ENCODE measurements around the gene MRM2. TPM values are rescaled to one million over a fixed set of nuclear protein-coding genes. Genes with fewer than 3 reads are reported as not detected.

MRM2 gene
- total and polyA plus RNA-seq, 10 of the 15 experiments (the other 5 are each of a cell fraction or from before 2014, with no cell fraction given) = 43.2 to 128 (median 71.4) TPM

DNA sequence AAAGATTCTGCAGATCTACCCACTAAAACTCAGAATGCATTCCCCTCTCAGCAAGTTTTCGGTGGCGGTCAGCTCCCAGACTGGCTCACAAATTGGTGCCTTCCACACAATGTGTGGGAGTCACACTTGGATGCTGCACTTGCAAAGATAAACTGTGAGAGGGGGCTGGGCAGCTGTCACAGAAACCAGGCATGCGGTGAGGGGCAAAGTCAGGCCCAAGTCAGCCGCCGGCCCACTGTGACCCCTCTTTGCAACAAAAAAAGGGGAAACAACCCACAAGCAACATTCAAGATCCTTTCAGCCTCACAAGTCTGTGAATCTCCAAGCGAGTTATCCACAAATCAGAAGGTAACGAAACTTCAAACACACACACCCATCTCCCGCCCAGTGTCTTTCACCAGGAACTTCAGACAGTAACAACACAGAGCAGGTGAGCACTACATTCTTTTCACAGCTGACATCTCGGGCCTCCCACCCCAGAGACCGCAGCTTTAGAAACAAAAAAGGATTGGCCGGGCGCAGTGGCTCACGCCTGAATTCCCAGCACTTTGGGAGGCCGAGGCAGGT lies 40.3 kb upstream of the MRM2 start:
- no peaks in the 10 kb centered on the region for H3K27me3 ChIP-seq (replicated peaks in 1 of 2; ENCODE audit: control insufficient read depth in 2 of 2, insufficient read depth in 2 of 2, low read length in 1 of 2)
- ChIA-PET CTCF (interaction anchor here (0.6 kb wide), 1 partner anchor 65 kb away, joined by 3 read pairs; no protein-coding TSS in a partner anchor), RAD21 (ENCODE audit: unreplicated experiment) (no interaction called here), POLR2A (no interaction called here), SMC1A (ENCODE audit: uncharacterized antibody, unreplicated experiment) (interaction anchor here (1.7 kb wide), 1 partner anchor 45 kb away, joined by 4 read pairs; no protein-coding TSS in a partner anchor)
- H4K20me1 ChIP-seq (ENCODE audit: control insufficient read depth, insufficient read depth) = no peaks in the 10 kb centered on the region; the same call in 1 of the 2 replicates
- ATAC-seq = no peak
- 90% methylated on average over 14 of the region's 14 CpGs for WGBS (ENCODE audit: insufficient coverage, insufficient replicate concordance, low lambda C conversion rate, missing lambda C conversion rate)
- H3K9ac ChIP-seq (ENCODE audit: control insufficient read depth, insufficient read depth, low read length) = no peak overlapping the region
- H3K9me3 ChIP-seq (replicated peaks; ENCODE audit: control insufficient read depth, insufficient read depth, low read length) = no peaks in the 10 kb centered on the region
- no peak overlapping the region for H3K27ac ChIP-seq (ENCODE audit: control insufficient read depth, insufficient read depth)
- in situ Hi-C loops (cut with MboI) (no loop called here), intact Hi-C loops (cut with micrococcal nuclease; ENCODE audit: unreplicated experiment) (no loop called here)
- H3K4me2 ChIP-seq (ENCODE audit: control insufficient read depth, insufficient read depth) = no peak overlapping the region
- TSS peak; percentile 57 for BruUV-seq (replicated peaks)
- TF ChIP-seq, protein P1, sequence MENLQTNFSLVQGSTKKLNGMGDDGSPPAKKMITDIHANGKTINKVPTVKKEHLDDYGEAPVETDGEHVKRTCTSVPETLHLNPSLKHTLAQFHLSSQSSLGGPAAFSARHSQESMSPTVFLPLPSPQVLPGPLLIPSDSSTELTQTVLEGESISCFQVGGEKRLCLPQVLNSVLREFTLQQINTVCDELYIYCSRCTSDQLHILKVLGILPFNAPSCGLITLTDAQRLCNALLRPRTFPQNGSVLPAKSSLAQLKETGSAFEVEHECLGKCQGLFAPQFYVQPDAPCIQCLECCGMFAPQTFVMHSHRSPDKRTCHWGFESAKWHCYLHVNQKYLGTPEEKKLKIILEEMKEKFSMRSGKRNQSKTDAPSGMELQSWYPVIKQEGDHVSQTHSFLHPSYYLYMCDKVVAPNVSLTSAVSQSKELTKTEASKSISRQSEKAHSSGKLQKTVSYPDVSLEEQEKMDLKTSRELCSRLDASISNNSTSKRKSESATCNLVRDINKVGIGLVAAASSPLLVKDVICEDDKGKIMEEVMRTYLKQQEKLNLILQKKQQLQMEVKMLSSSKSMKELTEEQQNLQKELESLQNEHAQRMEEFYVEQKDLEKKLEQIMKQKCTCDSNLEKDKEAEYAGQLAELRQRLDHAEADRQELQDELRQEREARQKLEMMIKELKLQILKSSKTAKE (IDR thresholded peaks at IDR 0.05; ENCODE audit: low read depth, poor library complexity, severe bottlenecking) = no peak
- TF ChIP-seq SMAD1 (IDR thresholded peaks at IDR 0.05; ENCODE audit: low read depth, partially characterized antibody) (no peak), SIX5 (IDR thresholded peaks at IDR 0.05; ENCODE audit: low read depth, low read length, severe bottlenecking) (no peak), PBX3 (IDR thresholded peaks at IDR 0.05; ENCODE audit: insufficient replicate concordance, low read depth, low read length) (no peak), REST (IDR thresholded peaks at IDR 0.05; ENCODE audit: low read depth, low read length) (no peak), RB1 (IDR thresholded peaks at IDR 0.05; ENCODE audit: borderline replicate concordance) (no peak), CHD1 (IDR thresholded peaks at IDR 0.05; ENCODE audit: low read depth, low read length) (no peak)
- TF ChIP-seq, protein P2, sequence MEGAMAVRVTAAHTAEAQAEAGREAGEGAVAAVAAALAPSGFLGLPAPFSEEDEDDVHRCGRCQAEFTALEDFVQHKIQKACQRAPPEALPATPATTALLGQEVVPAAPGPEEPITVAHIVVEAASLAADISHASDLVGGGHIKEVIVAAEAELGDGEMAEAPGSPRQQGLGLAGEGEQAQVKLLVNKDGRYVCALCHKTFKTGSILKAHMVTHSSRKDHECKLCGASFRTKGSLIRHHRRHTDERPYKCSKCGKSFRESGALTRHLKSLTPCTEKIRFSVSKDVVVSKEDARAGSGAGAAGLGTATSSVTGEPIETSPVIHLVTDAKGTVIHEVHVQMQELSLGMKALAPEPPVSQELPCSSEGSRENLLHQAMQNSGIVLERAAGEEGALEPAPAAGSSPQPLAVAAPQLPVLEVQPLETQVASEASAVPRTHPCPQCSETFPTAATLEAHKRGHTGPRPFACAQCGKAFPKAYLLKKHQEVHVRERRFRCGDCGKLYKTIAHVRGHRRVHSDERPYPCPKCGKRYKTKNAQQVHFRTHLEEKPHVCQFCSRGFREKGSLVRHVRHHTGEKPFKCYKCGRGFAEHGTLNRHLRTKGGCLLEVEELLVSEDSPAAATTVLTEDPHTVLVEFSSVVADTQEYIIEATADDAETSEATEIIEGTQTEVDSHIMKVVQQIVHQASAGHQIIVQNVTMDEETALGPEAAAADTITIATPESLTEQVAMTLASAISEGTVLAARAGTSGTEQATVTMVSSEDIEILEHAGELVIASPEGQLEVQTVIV (IDR thresholded peaks at IDR 0.05; ENCODE audit: borderline replicate concordance, partially characterized antibody) = no peak
- TF ChIP-seq, protein P3, sequence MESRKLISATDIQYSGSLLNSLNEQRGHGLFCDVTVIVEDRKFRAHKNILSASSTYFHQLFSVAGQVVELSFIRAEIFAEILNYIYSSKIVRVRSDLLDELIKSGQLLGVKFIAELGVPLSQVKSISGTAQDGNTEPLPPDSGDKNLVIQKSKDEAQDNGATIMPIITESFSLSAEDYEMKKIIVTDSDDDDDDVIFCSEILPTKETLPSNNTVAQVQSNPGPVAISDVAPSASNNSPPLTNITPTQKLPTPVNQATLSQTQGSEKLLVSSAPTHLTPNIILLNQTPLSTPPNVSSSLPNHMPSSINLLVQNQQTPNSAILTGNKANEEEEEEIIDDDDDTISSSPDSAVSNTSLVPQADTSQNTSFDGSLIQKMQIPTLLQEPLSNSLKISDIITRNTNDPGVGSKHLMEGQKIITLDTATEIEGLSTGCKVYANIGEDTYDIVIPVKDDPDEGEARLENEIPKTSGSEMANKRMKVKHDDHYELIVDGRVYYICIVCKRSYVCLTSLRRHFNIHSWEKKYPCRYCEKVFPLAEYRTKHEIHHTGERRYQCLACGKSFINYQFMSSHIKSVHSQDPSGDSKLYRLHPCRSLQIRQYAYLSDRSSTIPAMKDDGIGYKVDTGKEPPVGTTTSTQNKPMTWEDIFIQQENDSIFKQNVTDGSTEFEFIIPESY (IDR thresholded peaks at IDR 0.05) = no peak
- H3K79me2 ChIP-seq (ENCODE audit: control insufficient read depth, insufficient read depth, low read length) = peaks cover 30% of the 10 kb centered on the region
- no peaks in the 10 kb centered on the region for H3K4me1 ChIP-seq (ENCODE audit: control insufficient read depth, insufficient read depth, low read length)
- no peak for FAIRE-seq
- peaks cover 2 to 3% of the 10 kb centered on the region in 2 experiments; a peak in 2 of 4 replicates for H3K36me3 ChIP-seq (ENCODE audit: control insufficient read depth in 2 of 2, insufficient read depth in 2 of 2, low read length in 1 of 2)
- no peak overlapping the region for H3K4me3 ChIP-seq
- DNase-seq (ENCODE audit: low read depth, low spot score) = no peak
- no peak overlapping the region for H2AFZ ChIP-seq (ENCODE audit: control insufficient read depth, low read depth, low read length)
